ENCODE results near the gene TMEM200A.

TMEM200A gene

DNA sequence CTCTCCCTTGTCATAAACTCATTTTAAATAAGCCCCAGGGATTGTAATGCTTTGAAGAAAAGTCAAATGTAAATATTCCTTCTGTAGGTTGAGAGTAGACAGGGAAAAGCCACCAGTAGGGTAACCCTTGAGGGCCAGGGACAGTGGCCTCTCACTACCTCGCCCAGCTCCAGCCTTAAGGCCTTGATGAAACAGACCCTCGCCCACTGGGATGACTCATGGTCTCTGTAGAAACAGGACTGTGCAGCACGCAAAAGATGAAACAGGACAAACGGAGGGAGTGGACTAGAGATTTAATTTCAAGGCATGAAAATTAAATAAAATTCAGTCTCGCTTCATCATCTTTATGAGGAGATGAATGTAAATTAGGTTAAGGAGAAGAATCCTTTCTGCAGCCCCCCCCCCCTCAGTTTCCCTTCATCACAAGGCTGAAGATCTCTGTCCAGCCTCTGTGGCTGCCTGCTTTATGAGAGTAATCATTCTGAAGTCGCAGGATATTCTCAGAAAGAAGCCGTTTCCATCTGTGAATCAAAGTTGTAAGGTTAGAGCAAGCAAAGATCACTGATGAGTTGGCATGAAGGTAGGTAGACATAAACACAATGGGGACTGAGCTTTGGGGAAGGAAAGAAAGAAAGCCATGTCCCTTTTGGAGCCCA lies 60.4 kb downstream of the TMEM200A start:
- no peak for DNase-seq

- no peak for DNase-seq
These were observed 65.6 kb downstream of the TMEM200A start for GRCh38 chr6:130431346-130431852.

DNA sequence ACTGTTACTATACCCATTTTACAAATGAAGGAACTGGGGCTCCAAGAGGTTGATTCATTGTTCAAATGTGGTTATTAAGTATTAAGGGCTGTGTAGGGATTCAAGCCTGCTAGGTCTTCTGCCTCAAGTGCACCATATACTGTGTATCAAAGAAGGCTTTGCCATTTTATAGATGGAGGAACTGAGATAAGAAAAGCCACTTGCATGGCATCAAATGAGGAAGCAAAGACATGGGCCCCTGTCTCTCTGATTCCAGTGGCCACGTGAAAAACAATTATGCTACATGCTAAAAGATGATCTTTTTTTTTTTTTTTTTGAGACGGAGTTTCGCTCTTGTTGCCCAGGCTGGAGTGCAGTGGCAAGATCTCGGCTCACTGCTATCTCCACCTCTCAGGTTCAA lies 67.0 kb downstream of the TMEM200A start:
- no peak for DNase-seq

GRCh38 chr6:130434174-130434873 lies 68.5 kb downstream of the TMEM200A start:
- DNase-seq, result no peak

DNA sequence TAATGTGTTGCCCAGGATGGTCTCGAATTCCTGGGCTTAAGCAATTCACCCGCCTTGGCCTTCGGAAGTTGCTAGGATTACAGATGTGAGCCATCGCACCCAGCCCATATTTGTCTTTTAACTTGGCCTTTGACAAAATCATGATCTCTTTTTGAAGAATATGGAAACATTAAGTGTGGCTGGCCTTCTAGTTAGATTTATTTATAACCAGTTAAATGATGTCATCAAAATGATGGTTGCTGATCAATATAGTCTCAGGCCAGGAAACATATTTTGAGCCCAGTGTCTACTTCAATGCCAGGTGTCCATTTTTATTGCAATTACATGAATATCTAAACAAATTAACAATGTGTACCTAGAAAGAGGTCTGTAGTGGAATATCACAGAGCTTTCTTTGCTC lies 69.4 kb downstream of the TMEM200A start:
- no peak for DNase-seq

- DNase-seq, result no peak
These were observed 72.1 kb downstream of the TMEM200A start for GRCh38 chr6:130437961-130438360.

DNA sequence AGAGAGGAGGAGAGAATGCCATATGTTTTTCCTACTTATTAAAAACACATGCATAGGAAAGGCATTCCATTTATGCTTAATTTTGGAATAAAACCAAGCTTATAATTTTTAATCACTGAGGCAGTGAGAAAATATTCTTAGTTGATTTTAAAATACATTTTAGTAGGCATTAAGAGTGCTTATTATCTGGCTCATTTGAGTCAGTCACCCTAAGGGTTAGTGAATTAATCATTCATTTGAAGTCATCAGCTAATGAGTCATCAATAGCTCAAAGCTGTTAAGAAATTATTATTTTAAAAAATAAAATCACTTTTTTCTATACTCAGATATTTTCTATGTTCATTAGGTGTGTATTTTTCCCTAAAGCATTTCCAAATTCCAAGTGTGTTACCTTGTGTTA lies 81.6 kb downstream of the TMEM200A start:
- DNase-seq, result no peak

DNA sequence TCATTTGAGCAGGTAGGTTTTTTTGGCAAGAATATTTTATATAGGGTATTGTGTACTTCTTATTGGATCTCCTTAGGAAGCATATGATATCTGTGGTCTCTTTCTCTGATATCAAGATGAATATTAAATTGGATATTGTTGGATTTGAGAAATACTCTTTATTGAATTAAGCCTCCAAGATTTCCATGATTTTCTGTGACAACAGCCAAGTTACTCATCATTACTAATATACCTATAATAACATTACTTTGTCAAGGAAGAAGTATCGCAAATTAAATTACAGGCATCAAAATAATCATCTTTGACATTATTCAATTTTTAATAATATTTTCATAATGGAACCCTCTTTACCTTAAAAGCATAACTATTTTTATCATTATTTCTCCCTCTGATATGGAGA lies 86.5 kb downstream of the TMEM200A start:
- no peak for DNase-seq

DNA sequence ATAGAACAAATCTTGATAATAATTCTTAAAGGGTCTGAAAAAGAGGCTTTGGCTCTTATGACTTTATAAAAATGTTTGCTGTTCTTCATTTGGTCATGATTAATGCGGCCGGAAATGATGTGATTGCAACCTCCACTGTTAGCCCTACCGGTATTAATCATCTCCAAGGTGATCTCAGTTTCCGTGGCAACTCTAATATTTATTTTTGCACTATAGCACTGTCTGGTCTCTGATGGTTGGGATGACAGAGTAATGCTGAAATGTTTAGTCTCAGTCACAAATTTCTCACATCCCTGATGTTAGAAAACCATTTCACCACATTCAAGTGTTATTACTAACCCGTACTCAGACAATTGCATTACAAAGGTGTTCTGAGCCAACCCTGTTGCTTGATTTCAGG lies 87.4 kb downstream of the TMEM200A start:
- no peak for DNase-seq

- no peak for DNase-seq
These were observed 91.8 kb downstream of the TMEM200A start for GRCh38 chr6:130457605-130458004.

- DNase-seq, result no peak
These were observed 93.5 kb downstream of the TMEM200A start for GRCh38 chr6:130459316-130459715.

- DNase-seq, result no peak
These were observed 95.1 kb downstream of the TMEM200A start for GRCh38 chr6:130460934-130461333.

DNA sequence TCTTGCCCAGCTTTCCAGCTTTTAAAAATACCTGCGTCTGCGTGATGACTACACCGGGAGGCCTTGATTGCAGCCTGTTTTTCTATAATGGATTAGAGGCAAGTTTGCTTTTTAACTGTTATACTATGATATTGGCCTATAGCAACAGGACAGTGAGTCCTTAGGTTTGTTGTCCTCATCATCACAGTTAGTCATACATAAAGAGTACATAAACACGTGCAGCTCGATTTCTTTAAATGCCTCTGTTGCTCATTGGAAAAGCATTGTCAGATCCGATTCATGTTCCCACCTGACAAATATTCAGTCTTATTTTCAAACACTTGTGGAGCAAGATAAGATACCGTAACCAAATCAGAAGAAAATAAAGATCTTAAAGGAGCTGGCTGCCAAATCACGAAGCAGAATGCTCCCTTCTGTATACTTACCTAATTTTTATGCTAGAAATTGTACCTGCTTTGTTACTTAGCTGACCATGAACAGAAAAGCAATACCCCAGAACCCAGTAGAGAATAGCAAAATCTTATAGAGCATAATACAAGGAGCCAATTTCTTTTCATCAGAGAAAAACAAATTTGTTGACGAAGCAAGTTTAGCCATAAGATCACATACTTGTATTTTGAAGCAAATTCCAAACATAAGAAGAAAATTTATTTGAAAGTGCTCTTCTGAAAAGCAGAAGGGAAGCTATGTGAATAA lies 100.4 kb downstream of the TMEM200A start:
- DNase-seq, result no peak

GRCh38 chr6:130466748-130467061 lies 100.9 kb downstream of the TMEM200A start:
- no peak for DNase-seq

DNA sequence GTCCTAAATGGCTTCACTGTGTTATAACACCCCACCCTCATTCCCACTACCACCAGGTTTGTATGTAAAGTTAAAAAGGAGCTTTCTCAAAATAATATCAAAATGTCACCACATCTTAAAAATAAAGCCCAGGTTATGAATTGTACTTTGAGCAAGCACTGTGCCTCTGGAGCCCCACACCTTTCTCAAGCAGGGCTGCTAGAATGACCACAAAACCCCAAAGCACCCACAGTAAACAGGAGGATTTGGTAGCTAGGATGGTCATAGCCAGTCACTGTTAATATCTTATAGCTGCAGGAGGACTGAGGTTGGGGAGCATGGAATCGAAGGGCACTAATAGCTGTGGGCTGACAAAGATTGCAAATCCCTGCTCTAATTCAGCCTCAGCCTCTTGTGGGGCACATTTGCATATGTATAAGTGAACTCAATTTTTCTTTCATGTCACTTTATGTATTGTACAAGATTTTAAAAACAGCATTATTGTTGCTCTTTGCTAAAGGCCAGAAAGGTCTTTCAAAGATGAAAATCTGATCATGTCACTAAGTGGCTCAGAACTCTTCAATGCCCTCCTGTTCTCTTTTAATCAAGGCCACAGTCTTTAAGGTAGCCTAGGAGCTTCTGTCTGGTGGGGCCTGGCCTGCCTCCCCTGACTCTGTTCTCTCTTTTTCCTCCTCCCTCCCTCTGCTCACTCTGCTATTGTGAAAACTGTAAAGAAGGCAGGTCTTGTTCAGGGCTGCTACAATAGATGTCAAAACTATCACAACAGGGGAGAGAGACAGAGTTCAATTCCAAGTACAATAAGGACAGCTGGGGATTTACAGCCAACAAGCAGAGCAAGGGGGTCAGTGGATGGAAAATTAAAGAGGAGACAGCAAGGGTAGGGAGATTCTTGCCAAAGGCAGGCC lies 101.6 kb downstream of the TMEM200A start:
- no peak for DNase-seq

- DNase-seq, result no peak
These were observed 104.9 kb downstream of the TMEM200A start for GRCh38 chr6:130470766-130471165.

DNA sequence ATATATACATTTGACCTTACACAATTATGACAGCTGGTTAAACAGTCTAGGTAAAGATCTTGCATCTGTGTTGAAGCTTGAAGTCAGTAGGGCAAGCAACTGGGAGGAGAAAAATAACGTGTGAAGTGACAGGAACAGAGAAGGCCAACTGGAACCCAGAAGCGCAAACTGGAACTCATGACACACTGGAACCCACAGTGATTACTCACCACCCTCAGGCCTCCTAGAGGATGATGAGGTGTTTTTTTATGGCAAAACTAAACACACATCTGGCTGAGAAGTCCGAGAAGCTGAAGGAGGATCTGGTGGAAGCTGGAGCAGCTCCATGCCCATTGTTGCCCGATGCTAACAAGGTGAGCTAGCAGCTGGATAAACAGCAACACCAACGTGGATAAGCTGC lies 108.1 kb downstream of the TMEM200A start:
- peak; percentile 52 for DNase-seq

DNA sequence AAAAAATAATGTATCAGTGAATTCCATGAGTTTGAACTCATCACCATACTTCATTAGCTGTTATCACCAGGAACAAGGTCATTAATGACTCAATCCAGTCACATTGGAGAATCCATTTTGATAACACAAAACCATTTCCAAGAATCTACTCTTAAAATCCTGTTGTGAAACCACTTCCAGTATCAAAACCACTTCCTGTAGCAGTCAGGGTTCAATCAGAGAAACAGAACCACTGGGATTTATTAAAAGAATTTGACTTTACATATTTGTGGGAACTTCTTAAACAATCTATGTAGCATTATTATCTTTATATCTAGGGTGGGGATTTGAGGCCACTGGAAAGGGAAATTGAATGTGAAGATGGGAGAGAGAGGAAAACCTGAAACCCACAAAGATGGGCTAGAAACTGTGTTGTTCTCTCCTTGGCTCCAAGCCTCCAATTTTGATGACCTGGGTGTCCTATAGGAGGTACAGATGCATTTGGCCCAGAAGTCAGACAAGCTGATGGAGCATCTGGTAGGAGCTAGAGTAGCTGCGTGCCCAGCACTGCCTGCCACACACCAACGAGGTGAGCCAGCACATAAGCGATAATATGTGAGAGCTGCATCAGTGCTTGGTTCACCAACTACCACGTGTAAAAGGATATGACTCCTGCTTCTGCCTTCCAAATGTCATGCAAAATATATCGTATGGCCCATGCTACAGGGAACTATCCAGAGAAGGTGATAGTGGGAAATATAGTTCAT lies 117.0 kb downstream of the TMEM200A start:
- DNase-seq, result no peak

GRCh38 chr6:130485870-130486269 lies 120.1 kb downstream of the TMEM200A start:
- no peak for DNase-seq

DNA sequence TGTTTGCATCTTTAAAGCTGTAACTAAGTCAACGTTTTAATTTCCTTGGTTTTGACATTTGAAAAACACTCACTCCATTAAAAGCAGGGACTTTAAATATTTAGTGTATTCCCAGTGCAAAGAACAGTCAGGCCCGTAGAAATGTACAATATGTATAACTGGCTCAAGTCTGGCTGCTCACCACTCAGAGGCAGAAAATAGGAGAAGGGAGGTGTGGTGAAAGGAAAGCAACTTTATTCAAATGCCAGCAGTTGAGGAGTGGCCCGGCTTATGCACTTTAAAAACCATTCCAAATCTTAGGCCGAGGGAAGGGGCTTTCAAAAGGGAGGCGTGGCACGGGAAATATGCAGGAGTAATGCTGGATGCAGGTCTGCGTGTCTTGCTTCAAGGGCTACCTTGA lies 120.6 kb downstream of the TMEM200A start:
- DNase-seq, result no peak

DNA sequence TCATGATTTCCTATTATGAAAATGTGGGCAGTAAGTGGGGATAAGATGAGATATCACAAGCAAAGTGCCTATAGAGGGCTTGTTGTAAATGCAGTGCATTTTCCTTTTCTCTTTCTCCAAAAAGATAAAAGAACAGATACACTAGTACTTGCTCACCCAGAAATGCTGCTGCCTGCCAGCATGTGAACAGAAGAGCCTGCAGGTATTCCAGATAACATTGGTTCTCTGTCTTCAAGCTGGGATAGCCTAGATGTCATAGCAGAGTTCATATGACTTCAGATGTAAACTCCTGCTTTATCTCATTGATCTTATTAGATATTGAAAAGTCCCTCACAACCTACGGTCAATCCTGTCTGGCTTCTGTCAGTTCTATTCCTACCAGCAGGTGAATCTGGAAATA lies 123.7 kb downstream of the TMEM200A start:
- no peak for DNase-seq

Data from T1000 (cell line).